NCI-H526 treated with DMSO at 0.1 percent for 48 hours (cell line): ENCODE data around the gene PROM2.
A peak's percentile ranks its signal among the peaks of the same experiment; 100 is the strongest.

Source experiments
- DNase-seq: peaks from one replicate; lab custom pipeline; 2025; lab: John Stamatoyannopoulos, UW

PROM2 gene

GRCh38 chr2:95285542-95285932 is 11.3 kb downstream of the PROM2 start:
- no peak for DNase-seq

- no peak for DNase-seq
Observed at GRCh38 chr2:95287336-95287735, 13.1 kb downstream of the PROM2 start.

GRCh38 chr2:95287806-95288205 is 13.6 kb downstream of the PROM2 start:
- no peak for DNase-seq

- DNase-seq = no peak
Observed at GRCh38 chr2:95289253-95289652, 15.0 kb downstream of the PROM2 start.

- DNase-seq = no peak
Observed at GRCh38 chr2:95291222-95291621, 17.0 kb downstream of the PROM2 start.

GRCh38 chr2:95292623-95293260 is 18.5 kb downstream of the PROM2 start:
- DNase-seq = no peak

- DNase-seq = no peak
Observed at GRCh38 chr2:95294579-95295250, 20.5 kb downstream of the PROM2 start.

GRCh38 chr2:95295376-95295775 is 21.1 kb downstream of the PROM2 start:
- DNase-seq = no peak

GRCh38 chr2:95296011-95296410 is 21.8 kb downstream of the PROM2 start:
- no peak for DNase-seq

GRCh38 chr2:95296880-95297487 is 22.7 kb downstream of the PROM2 start, which contains the start of gene KCNIP3:
TSS of gene KCNIP3 (plus strand) at chr2:95297347. CDS start at chr2:95297439, 92 bp downstream.
- DNase-seq = peak; percentile 48

- no peak for DNase-seq
Observed at GRCh38 chr2:95297639-95298395, 23.6 kb downstream of the PROM2 start.

- no peak for DNase-seq
Observed at GRCh38 chr2:95298486-95299111, 24.4 kb downstream of the PROM2 start.

- DNase-seq = no peak
Observed at GRCh38 chr2:95299961-95300360, 25.7 kb downstream of the PROM2 start.

- DNase-seq = no peak
Observed at GRCh38 chr2:95300450-95300849, 26.2 kb downstream of the PROM2 start.

- no peak for DNase-seq
Observed at GRCh38 chr2:95301186-95301585, 26.9 kb downstream of the PROM2 start.

- no peak for DNase-seq
Observed at GRCh38 chr2:95301876-95302641, 27.8 kb downstream of the PROM2 start.

- no peak for DNase-seq
Observed at GRCh38 chr2:95303191-95303919, 29.1 kb downstream of the PROM2 start.

GRCh38 chr2:95305380-95306061 is 31.3 kb downstream of the PROM2 start:
- peak; percentile 57 for DNase-seq

- no peak for DNase-seq
Observed at GRCh38 chr2:95306336-95306895, 32.2 kb downstream of the PROM2 start.

- no peak for DNase-seq
Observed at GRCh38 chr2:95307036-95307435, 32.8 kb downstream of the PROM2 start.
